ENCODE results near the gene GOSR2. TPM values are rescaled to one million over a fixed set of nuclear protein-coding genes. Genes with fewer than 3 reads are reported as not detected.

Gene GOSR2
- total and polyA plus RNA-seq, 2 of the 8 experiments (the other 6 are each of a cell fraction or from before 2014, with no cell fraction given), result 28.2 to 36.2 TPM

GRCh38 chr17:46984341-46984740 is 61.4 kb downstream of the GOSR2 start:
- no peak overlapping the region for H4K5ac ChIP-seq (ENCODE audit: insufficient read length, low read depth, low read length)
- H2AFZ ChIP-seq (ENCODE audit: low read length), result no peak overlapping the region
- H3K27me3 ChIP-seq (replicated peaks in 1 of 4; ENCODE audit: control insufficient read depth in 3 of 4, extremely low read depth in 1 of 4, insufficient read depth in 3 of 4, low read length in 3 of 4), result peaks cover 0 to 5% (median 4%) of the 10 kb centered on the region in 4 experiments; a peak in 6 of 7 replicates
- H3K9me3 ChIP-seq (ENCODE audit: insufficient read depth in 2 of 2, low read depth in 1 of 2, low read length in 1 of 2), result no peaks in the 10 kb centered on the region
- H2AK5ac ChIP-seq (ENCODE audit: low read depth, low read length), result no peak overlapping the region
- no peak overlapping the region for H3K56ac ChIP-seq (replicated peaks; ENCODE audit: insufficient read length, low read depth, low read length)
- H3K79me2 ChIP-seq (ENCODE audit: control insufficient read depth in 1 of 2, insufficient read depth in 2 of 2, low read length in 2 of 2), result no peaks in the 10 kb centered on the region
- H4K91ac ChIP-seq (replicated peaks; ENCODE audit: insufficient read length, low read length), result no peak overlapping the region
- H2BK15ac ChIP-seq (ENCODE audit: low read length), result no peak overlapping the region
- WGBS, 2 experiments (ENCODE audit: extremely low coverage in 1 of 2, insufficient coverage in 1 of 2, insufficient read length in 1 of 2, insufficient replicate concordance in 2 of 2, low coverage in 1 of 2, low lambda C conversion rate in 2 of 2, missing lambda C conversion rate in 1 of 2), result 55% methylated on average over 6 of the region's 6 CpGs; no CpG with 5 or more reads in 1 of the 2 experiments
- no peaks in the 10 kb centered on the region for H3K36me3 ChIP-seq (ENCODE audit: control insufficient read depth in 2 of 4, insufficient read depth in 4 of 4, low read length in 3 of 4)
- no peak overlapping the region for H4K8ac ChIP-seq (ENCODE audit: extremely low read depth, insufficient read depth, low read length)
- H2BK20ac ChIP-seq (ENCODE audit: low read length), result no peak overlapping the region
- H4K20me1 ChIP-seq (replicated peaks in 1 of 2; ENCODE audit: control insufficient read depth in 1 of 2, insufficient read depth in 2 of 2, low read length in 2 of 2), result no peaks in the 10 kb centered on the region
- H3K4me3 ChIP-seq (ENCODE audit: extremely low read depth in 1 of 4, insufficient read depth in 2 of 4, low read depth in 3 of 4, low read length in 4 of 4), result no peak overlapping the region
- peaks cover 0 to 4% (median 1%) of the 10 kb centered on the region in 4 experiments; a peak in 2 of 7 replicates for H3K4me1 ChIP-seq (replicated peaks in 1 of 4; ENCODE audit: control insufficient read depth in 3 of 4, insufficient read depth in 4 of 4, low read length in 3 of 4)
- H3K79me1 ChIP-seq (ENCODE audit: low read depth, low read length), result no peaks in the 10 kb centered on the region
- no peak overlapping the region for H3K4me2 ChIP-seq (ENCODE audit: insufficient read depth in 1 of 2, low read depth in 2 of 2, low read length in 2 of 2)
- no peak overlapping the region for H3K9ac ChIP-seq (replicated peaks in 1 of 4; ENCODE audit: extremely low read depth in 1 of 4, low read depth in 3 of 4, low read length in 3 of 4)
- H2BK120ac ChIP-seq (replicated peaks; ENCODE audit: low read depth, low read length), result no peak overlapping the region
- H3K18ac ChIP-seq (ENCODE audit: extremely low read depth, low read length), result no peak overlapping the region
- no peak overlapping the region for H3K4ac ChIP-seq (replicated peaks; ENCODE audit: insufficient read length, low read depth, low read length)
- no peak overlapping the region for H3K27ac ChIP-seq (ENCODE audit: low read depth, low read length)
- no peak overlapping the region for H2BK12ac ChIP-seq (ENCODE audit: low read depth, low read length)
- ChIA-PET POLR2A (ENCODE audit: partially characterized antibody) (interaction anchor here (1.1 to 1.8 kb wide), 2 partner anchors 37 to 42 kb away, joined by 3 read pairs; no protein-coding TSS in a partner anchor), CTCF (ENCODE audit: partially characterized antibody) (interaction anchor here (1.1 to 1.7 kb wide), 3 partner anchors 10 to 41 kb away, joined by 4 to 6 read pairs (median 5); no protein-coding TSS in a partner anchor)
- no peak overlapping the region for H3K14ac ChIP-seq (ENCODE audit: insufficient read length)
- peaks cover 3% of the 10 kb centered on the region; the same call in 1 of the 2 replicates for H3K23me2 ChIP-seq (ENCODE audit: low read depth, low read length)
- DNase-seq (ENCODE audit: low read depth in 1 of 2, low spot score in 2 of 2) (no peak), FAIRE-seq (no peak)
- H2BK5ac ChIP-seq (ENCODE audit: low read depth, low read length), result no peak overlapping the region
- no peak overlapping the region for H3K23ac ChIP-seq (ENCODE audit: insufficient read length)
- TF ChIP-seq RAD21 (IDR thresholded peaks at IDR 0.05 in 1 of 2, conservative IDR thresholded peaks at IDR 0.05 in 1 of 2; ENCODE audit: low read depth in 2 of 2, low read length in 2 of 2), result no peak
- TF ChIP-seq ATF2 (IDR thresholded peaks at IDR 0.05; ENCODE audit: low read length), result no peak
- no peak for TF ChIP-seq GTF2F1 (IDR thresholded peaks at IDR 0.05; ENCODE audit: borderline replicate concordance, low read depth, low read length)
- TF ChIP-seq MAX (IDR thresholded peaks at IDR 0.05), result no peak
- TF ChIP-seq FOSL1 (IDR thresholded peaks at IDR 0.05; ENCODE audit: insufficient read depth, low read depth, low read length), result no peak
- no peak for TF ChIP-seq CTCF (IDR thresholded peaks at IDR 0.05; ENCODE audit: control extremely low read depth in 1 of 3, insufficient read depth in 1 of 3, low read depth in 1 of 3, low read length in 3 of 3)
- TF ChIP-seq MAFK (IDR thresholded peaks at IDR 0.05; ENCODE audit: low read depth, low read length), result no peak
- TF ChIP-seq CTBP2 (IDR thresholded peaks at IDR 0.05; ENCODE audit: borderline replicate concordance, insufficient read depth, insufficient read length, low read length), result no peak
